Choroid plexus epithelial cell (primary cell): ENCODE results near the gene RNASE11.
"Not testable (repeated sequence)": the region's sequence is repeated elsewhere in the genome, so short reads cannot be mapped to it uniquely, and the experiment has no call there.

ENCODE experiments used
- DNase-seq: peaks from one replicate; pipeline ENCODE4 v3.0.0-alpha.2; 2010; ENCODE audit warnings: low read depth
- H3K4me3 ChIP-seq: 2 replicates; pipeline ENCODE4 v1.5.1; 2011; ENCODE audit warnings: low read depth, mild to moderate bottlenecking, control low read depth, low read length, moderate library complexity
- CTCF ChIP-seq: conservative IDR thresholded peaks from 2 replicates; pipeline ENCODE4 v1.5.1; 2011; ENCODE audit warnings: low read depth, mild to moderate bottlenecking, control low read depth, inconsistent platforms, low read length, moderate library complexity

Gene RNASE11

GRCh38 chr14:20597108-20597507 is 9.3 kb upstream of the RNASE11 start:
- H3K4me3 ChIP-seq = no peak overlapping the region
- DNase-seq = no peak
- no peak for TF ChIP-seq CTCF

DNA sequence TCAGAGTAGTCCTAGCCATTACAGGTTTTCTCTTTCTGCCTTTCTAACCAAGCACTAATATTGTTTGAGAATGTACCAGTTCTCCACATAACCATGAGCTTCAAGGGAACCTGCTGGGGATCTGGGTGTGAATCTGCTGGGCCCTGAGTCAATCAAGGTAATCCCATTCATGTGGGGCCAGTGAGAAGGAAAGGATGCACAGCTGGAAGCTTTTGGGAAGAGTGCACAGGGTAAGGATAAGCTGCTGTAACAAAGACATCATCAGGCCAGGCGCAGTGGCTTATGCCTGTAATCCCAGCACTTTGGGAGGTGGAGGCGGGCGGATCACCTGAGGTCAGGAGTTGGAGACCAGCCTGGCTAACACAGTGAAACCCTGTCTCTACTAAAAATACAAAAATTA is 7.9 kb upstream of the RNASE11 start:
- not testable (repeated sequence) for H3K4me3 ChIP-seq, DNase-seq

GRCh38 chr14:20592574-20592973 is 4.8 kb upstream of the RNASE11 start:
- no peak for DNase-seq
- no peak overlapping the region for H3K4me3 ChIP-seq
- no peak for TF ChIP-seq CTCF

DNA sequence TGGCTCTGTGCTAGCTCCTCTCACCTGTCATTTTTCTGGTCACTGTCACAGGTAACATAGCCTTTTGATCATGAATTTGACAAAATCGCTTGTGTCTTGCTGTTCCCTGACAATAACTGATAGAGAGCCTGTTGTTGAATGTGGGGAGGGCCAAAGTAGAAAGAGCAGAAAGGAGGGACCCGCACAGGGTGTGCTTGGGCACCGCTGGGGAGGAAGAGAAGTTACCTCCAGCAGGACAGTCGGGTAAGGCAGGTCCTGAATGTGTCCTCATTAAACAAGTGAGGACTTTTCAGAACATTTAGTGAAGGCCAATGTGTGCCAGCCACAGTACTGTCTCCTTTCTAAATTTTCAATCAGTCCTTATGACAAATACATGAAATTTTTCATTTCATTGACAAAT is 3.4 kb upstream of the RNASE11 start, which contains the start of gene RNASE12:
RNASE12 (minus strand) TSS at position 142 of the 400 bp plus-strand sequence. CDS start 653 bp downstream, outside the sequence.
- DNase-seq = no peak
- no peak for TF ChIP-seq CTCF
- H3K4me3 ChIP-seq = no peak within 1 kb of the TSS

- no peak overlapping the region for H3K4me3 ChIP-seq
- TF ChIP-seq CTCF = no peak
- no peak for DNase-seq
Measured at GRCh38 chr14:20583908-20584307, 3.9 kb downstream of the RNASE11 start.

DNA sequence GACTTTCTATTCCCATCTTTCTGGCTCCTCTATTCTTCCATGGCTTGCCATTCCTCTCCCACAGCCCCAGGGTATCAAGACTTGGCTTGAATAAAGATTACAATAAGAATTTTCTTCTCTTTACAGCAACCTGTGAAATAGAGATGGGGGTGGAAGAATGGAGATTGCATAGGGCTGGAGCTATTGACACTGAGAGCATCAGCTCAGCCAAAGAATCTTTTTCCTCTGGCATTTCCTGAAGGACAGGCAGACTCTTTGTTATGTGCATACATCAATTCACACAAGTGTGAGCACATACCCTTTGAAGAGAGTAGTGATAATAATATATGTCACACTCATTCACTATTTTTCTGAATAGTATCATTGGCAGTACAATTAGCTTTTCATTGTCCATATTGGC is 4.7 kb downstream of the RNASE11 start:
- no peak for TF ChIP-seq CTCF
- H3K4me3 ChIP-seq = no peak overlapping the region
- DNase-seq = no peak

GRCh38 chr14:20580242-20580641 is 7.6 kb downstream of the RNASE11 start:
- no peak for DNase-seq
- TF ChIP-seq CTCF = no peak
- H3K4me3 ChIP-seq = no peak overlapping the region
